GM20000 (cell line): Measurements from ENCODE around the gene FAM163A.

Source experiments
- DNase-seq: peaks from one replicate; pipeline ENCODE4 v3.0.0; 2012; ENCODE audit warnings: low spot score
- CTCF ChIP-seq: IDR thresholded peaks from 2 replicates; pipeline ENCODE4 v1.5.1; 2012; ENCODE audit warnings: mild to moderate bottlenecking, control low read depth; ENCODE audit errors: extremely low read depth, missing control alignments

The FAM163A gene

GRCh38 chr1:179793281-179793680, 50.2 kb downstream of the FAM163A start:
- no peak for DNase-seq
- no peak for TF ChIP-seq CTCF

- TF ChIP-seq CTCF = no peak
- no peak for DNase-seq
Observed at GRCh38 chr1:179794146-179794545, 51.1 kb downstream of the FAM163A start.

- no peak for DNase-seq
- TF ChIP-seq CTCF = no peak
Observed at GRCh38 chr1:179794669-179795068, 51.6 kb downstream of the FAM163A start.

- TF ChIP-seq CTCF = no peak
- no peak for DNase-seq
Observed at GRCh38 chr1:179798213-179798863, 55.2 kb downstream of the FAM163A start.

- TF ChIP-seq CTCF = no peak
- DNase-seq = no peak
Observed at GRCh38 chr1:179798864-179799516, 55.9 kb downstream of the FAM163A start.

GRCh38 chr1:179800481-179800880, 57.4 kb downstream of the FAM163A start:
- no peak for DNase-seq
- TF ChIP-seq CTCF = no peak

- DNase-seq = no peak
- TF ChIP-seq CTCF = no peak
Observed at GRCh38 chr1:179803104-179803503, 60.0 kb downstream of the FAM163A start.
